Putamen (tissue), 1 donor: ENCODE results near the gene GGA2.

Experiments
- DNase-seq: peaks from one replicate; pipeline ENCODE4 v3.0.0-alpha.2; 2016; ENCODE audit warnings: low spot score

GGA2 gene

DNA sequence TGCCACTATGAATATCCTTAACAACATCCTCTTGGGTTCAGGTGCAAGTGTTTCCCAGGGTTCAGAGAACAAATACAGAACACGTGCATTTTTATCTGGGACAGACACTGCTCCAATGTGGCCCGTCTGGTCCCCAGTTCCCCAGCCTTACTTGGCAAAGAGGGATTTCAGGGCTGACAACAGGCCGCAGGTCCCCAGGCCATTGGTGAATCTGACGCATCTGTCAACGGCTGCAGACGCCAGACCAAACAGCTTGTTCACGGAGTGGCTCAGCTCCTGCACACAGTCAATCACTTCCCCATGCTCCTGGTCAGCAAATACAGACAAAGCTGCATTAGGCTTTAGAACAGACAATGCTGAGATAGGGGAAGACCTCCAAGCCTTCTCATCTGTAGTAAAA is 93.5 kb downstream of the GGA2 start:
- no peak for DNase-seq

DNA sequence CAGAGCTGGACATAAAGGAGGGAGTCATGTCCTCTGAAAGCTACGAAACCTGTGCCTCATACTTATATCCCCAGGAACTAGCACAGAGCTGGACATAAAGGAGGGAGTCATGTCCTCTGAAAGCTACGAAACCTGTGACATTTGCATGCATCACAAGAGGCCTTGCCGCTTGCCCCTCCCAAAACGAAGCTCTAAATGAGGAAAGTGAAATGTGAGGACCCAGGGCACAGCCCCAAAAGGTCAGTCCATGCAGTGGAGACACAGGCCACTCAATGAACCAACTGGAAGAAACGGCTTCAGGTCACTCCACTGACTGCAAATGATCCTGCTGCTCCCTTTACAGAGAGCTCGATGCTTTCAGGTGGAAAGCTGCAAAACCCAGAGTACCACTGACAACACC is 95.6 kb downstream of the GGA2 start:
- no peak for DNase-seq
